Measurements from ENCODE around the gene SAFB. TPM values are rescaled to one million over a fixed set of nuclear protein-coding genes. Genes with fewer than 3 reads are reported as not detected.

Gene SAFB
- total and polyA plus RNA-seq, 2 experiments from 2014 or later = 50.2 to 75.8 TPM

- no peaks in the 10 kb centered on the region for H3K9me3 ChIP-seq (ENCODE audit: low read depth)
- DNase-seq (ENCODE audit: low spot score) = no peak
- no peaks in the 10 kb centered on the region for H3K9me2 ChIP-seq (replicated peaks; ENCODE audit: insufficient read depth)
- 90% methylated on average over 4 of the region's 4 CpGs for WGBS (ENCODE audit: low lambda C conversion rate, missing lambda C conversion rate)
- H3K79me2 ChIP-seq = peaks cover 99% of the 10 kb centered on the region
- peaks cover 88% of the 10 kb centered on the region for H4K20me1 ChIP-seq (ENCODE audit: insufficient read depth, poor library complexity, severe bottlenecking)
- no peak for TF ChIP-seq EZH2phosphoT487 (IDR thresholded peaks at IDR 0.05; ENCODE audit: low read depth, severe bottlenecking, unreplicated experiment)
- TF ChIP-seq EZH2 (IDR thresholded peaks at IDR 0.05; ENCODE audit: borderline replicate concordance) = no peak
- TF ChIP-seq CTCF (IDR thresholded peaks at IDR 0.05; ENCODE audit: poor library complexity) = no peak
- H3K4me3 ChIP-seq = no peak overlapping the region
- H3K27me3 ChIP-seq = no peaks in the 10 kb centered on the region
- no peak overlapping the region for H3K27ac ChIP-seq
- no peak overlapping the region for H3K4me2 ChIP-seq
- no peak overlapping the region for H2AFZ ChIP-seq
- H3K4me1 ChIP-seq (ENCODE audit: insufficient read depth) = peaks cover 6% of the 10 kb centered on the region
- H3K36me3 ChIP-seq (replicated peaks; ENCODE audit: insufficient read depth, low read depth) = peaks cover 1% of the 10 kb centered on the region
These were observed 18.3 kb downstream of the SAFB start for GRCh38 chr19:5641171-5641570.

GRCh38 chr19:5642204-5642603 lies 19.3 kb downstream of the SAFB start:
- Histone ChIP-seq H4K20me1 (ENCODE audit: insufficient read depth, poor library complexity, severe bottlenecking) (peaks cover 86% of the 10 kb centered on the region), H3K4me2 (no peak overlapping the region), H3K4me3 (no peak overlapping the region), H3K9me3 (ENCODE audit: low read depth) (no peaks in the 10 kb centered on the region), H2AFZ (no peak overlapping the region), H3K36me3 (replicated peaks; ENCODE audit: insufficient read depth, low read depth) (peaks cover 8% of the 10 kb centered on the region), H3K79me2 (peaks cover 99% of the 10 kb centered on the region), H3K27ac (peak overlapping the region; percentile 17), H3K27me3 (no peaks in the 10 kb centered on the region), H3K9me2 (replicated peaks; ENCODE audit: insufficient read depth) (no peaks in the 10 kb centered on the region), H3K4me1 (ENCODE audit: insufficient read depth) (peaks cover 6% of the 10 kb centered on the region)
- peak; percentile 41 for DNase-seq (ENCODE audit: low spot score)
- TF ChIP-seq EZH2 (IDR thresholded peaks at IDR 0.05; ENCODE audit: borderline replicate concordance) (no peak), CTCF (IDR thresholded peaks at IDR 0.05; ENCODE audit: poor library complexity) (no peak), EZH2phosphoT487 (IDR thresholded peaks at IDR 0.05; ENCODE audit: low read depth, severe bottlenecking, unreplicated experiment) (no peak)
- 89% methylated on average over 2 of the region's 2 CpGs for WGBS (ENCODE audit: low lambda C conversion rate, missing lambda C conversion rate)

GRCh38 chr19:5643060-5643459 lies 20.2 kb downstream of the SAFB start:
- Histone ChIP-seq H3K9me2 (replicated peaks; ENCODE audit: insufficient read depth) (no peaks in the 10 kb centered on the region), H3K27me3 (no peaks in the 10 kb centered on the region), H4K20me1 (ENCODE audit: insufficient read depth, poor library complexity, severe bottlenecking) (peaks cover 78% of the 10 kb centered on the region), H3K36me3 (replicated peaks; ENCODE audit: insufficient read depth, low read depth) (peaks cover 11% of the 10 kb centered on the region), H3K4me2 (no peak overlapping the region), H3K79me2 (peaks cover 99% of the 10 kb centered on the region), H3K4me1 (ENCODE audit: insufficient read depth) (peaks cover 6% of the 10 kb centered on the region), H3K27ac (no peak overlapping the region), H3K4me3 (no peak overlapping the region), H3K9me3 (ENCODE audit: low read depth) (no peaks in the 10 kb centered on the region), H2AFZ (no peak overlapping the region)
- no peak for TF ChIP-seq CTCF (IDR thresholded peaks at IDR 0.05; ENCODE audit: poor library complexity)
- TF ChIP-seq EZH2phosphoT487 (IDR thresholded peaks at IDR 0.05; ENCODE audit: low read depth, severe bottlenecking, unreplicated experiment) = no peak
- TF ChIP-seq EZH2 (IDR thresholded peaks at IDR 0.05; ENCODE audit: borderline replicate concordance) = no peak
- no peak for DNase-seq (ENCODE audit: low spot score)
- WGBS (ENCODE audit: low lambda C conversion rate, missing lambda C conversion rate) = 95% methylated on average over 4 of the region's 4 CpGs

GRCh38 chr19:5644037-5644436 lies 21.2 kb downstream of the SAFB start:
- Histone ChIP-seq H3K4me1 (ENCODE audit: insufficient read depth) (peaks cover 6% of the 10 kb centered on the region), H3K27me3 (no peaks in the 10 kb centered on the region), H3K9me2 (replicated peaks; ENCODE audit: insufficient read depth) (no peaks in the 10 kb centered on the region), H3K4me2 (no peak overlapping the region), H3K9me3 (ENCODE audit: low read depth) (no peaks in the 10 kb centered on the region), H3K27ac (no peak overlapping the region), H3K36me3 (replicated peaks; ENCODE audit: insufficient read depth, low read depth) (peaks cover 11% of the 10 kb centered on the region), H3K79me2 (peaks cover 90% of the 10 kb centered on the region), H2AFZ (no peak overlapping the region), H4K20me1 (ENCODE audit: insufficient read depth, poor library complexity, severe bottlenecking) (peaks cover 69% of the 10 kb centered on the region), H3K4me3 (no peak overlapping the region)
- TF ChIP-seq EZH2 (IDR thresholded peaks at IDR 0.05; ENCODE audit: borderline replicate concordance) = no peak
- TF ChIP-seq CTCF (IDR thresholded peaks at IDR 0.05; ENCODE audit: poor library complexity) = no peak
- TF ChIP-seq EZH2phosphoT487 (IDR thresholded peaks at IDR 0.05; ENCODE audit: low read depth, severe bottlenecking, unreplicated experiment) = no peak
- 97% methylated on average over 2 of the region's 2 CpGs for WGBS (ENCODE audit: low lambda C conversion rate, missing lambda C conversion rate)
- no peak for DNase-seq (ENCODE audit: low spot score)
